Neural cell (in vitro differentiated cells): Measurements from ENCODE around the gene SLC9A7. TPM values are rescaled to one million over a fixed set of nuclear protein-coding genes. Genes with fewer than 3 reads are reported as not detected.

ENCODE experiments used
- H2AFZ ChIP-seq: fragments of 200-600, 300-800 bp; sonication (generic), shearing (Covaris generic); 2 replicates; pipeline ENCODE4 v1.6.0; 2014; ENCODE audit warnings: low read depth, mild to moderate bottlenecking, antibody characterized with exemption, low read length, moderate library complexity
- H3F3A ChIP-seq: fragments of 200-600 bp; shearing (Covaris generic); 2 replicates; pipeline ENCODE4 v1.6.1; 2016; ENCODE audit warnings: mild to moderate bottlenecking, moderate library complexity, mixed read lengths, antibody characterized with exemption, low read length; ENCODE audit not compliant: insufficient read depth, poor library complexity, severe bottlenecking
- H3K27ac ChIP-seq: fragments of 200-600, 300-800 bp; sonication (generic), shearing (Covaris generic); 2 replicates; pipeline ENCODE4 v1.5.1; 2014; ENCODE audit warnings: mild to moderate bottlenecking, low read length, moderate library complexity
- H3K27me3 ChIP-seq: fragments of 300-800, 200-600 bp; sonication (generic), shearing (Covaris generic); 2 replicates; pipeline ENCODE4 v1.6.0; 2014; ENCODE audit warnings: mild to moderate bottlenecking, low read depth, low read length, moderate library complexity; ENCODE audit not compliant: insufficient read depth
- H3K36me3 ChIP-seq: fragments of 300-800, 200-600 bp; sonication (generic), shearing (Covaris generic); 2 replicates; pipeline ENCODE4 v1.5.1; 2014; ENCODE audit warnings: mild to moderate bottlenecking, antibody characterized with exemption, low read length, moderate library complexity; ENCODE audit not compliant: insufficient read depth
- H3K4me2 ChIP-seq: fragments of 300-800, 200-600 bp; sonication (generic), shearing (Covaris generic); 2 replicates; pipeline ENCODE4 v1.6.0; 2014; ENCODE audit warnings: mild to moderate bottlenecking, low read length
- H3K4me3 ChIP-seq: fragments of 300-800, 200-600 bp; sonication (generic), shearing (Covaris generic); 2 replicates; pipeline ENCODE4 v1.5.1; 2014; ENCODE audit warnings: mild to moderate bottlenecking, low read length, moderate library complexity
- H3K79me2 ChIP-seq: fragments of 200-600 bp; shearing (Covaris generic); replicated peaks from 2 replicates; pipeline ENCODE4 v1.6.0; 2014; ENCODE audit warnings: mild to moderate bottlenecking, low read length, moderate library complexity; ENCODE audit not compliant: insufficient read depth
- H3K9ac ChIP-seq: fragments of 300-800, 200-600 bp; sonication (generic), shearing (Covaris generic); 2 replicates; pipeline ENCODE4 v1.6.1; 2016; ENCODE audit warnings: mild to moderate bottlenecking, low read length, mixed read lengths
- H3K9me2 ChIP-seq: fragments of 200-600 bp; shearing (Covaris generic); 2 replicates; pipeline ENCODE4 v1.6.1; 2016; ENCODE audit warnings: mild to moderate bottlenecking, low read length, mixed read lengths; ENCODE audit not compliant: insufficient read depth
- H3K9me3 ChIP-seq: fragments of 200-600, 300-800 bp; sonication (generic), shearing (Covaris generic); 2 replicates; pipeline ENCODE4 v1.6.1; 2016; ENCODE audit warnings: mild to moderate bottlenecking, mixed run types, low read length, moderate library complexity, mixed read lengths
- H4K20me1 ChIP-seq: fragments of 200-600 bp; shearing (Covaris generic); 2 replicates; pipeline ENCODE4 v1.6.1; 2016; ENCODE audit warnings: mild to moderate bottlenecking, mixed run types; ENCODE audit not compliant: insufficient read depth
- CTCF ChIP-seq: fragments of 450-650 bp; IDR thresholded peaks from 2 replicates; pipeline ENCODE4 v1.5.1; 2014; ENCODE audit warnings: antibody characterized with exemption, mild to moderate bottlenecking, moderate library complexity; ENCODE audit not compliant: poor library complexity, severe bottlenecking
- EP300 ChIP-seq: fragments of 450-650 bp; conservative IDR thresholded peaks from 2 replicates; pipeline ENCODE4 v1.6.1; 2014; ENCODE audit warnings: antibody characterized with exemption, mild to moderate bottlenecking, moderate library complexity; ENCODE audit not compliant: poor library complexity, severe bottlenecking
- EZH2 ChIP-seq: fragments of 200-600, 300-800 bp; shearing (Covaris generic), sonication (generic); IDR thresholded peaks from 2 replicates; pipeline ENCODE4 v1.6.1; 2014; ENCODE audit warnings: antibody characterized with exemption, low read length, borderline replicate concordance, mild to moderate bottlenecking; ENCODE audit not compliant: insufficient read depth, poor library complexity, severe bottlenecking
- MXI1 ChIP-seq: fragments of 450-650 bp; conservative IDR thresholded peaks from 2 replicates; pipeline ENCODE4 v1.6.1; 2014; ENCODE audit warnings: antibody characterized with exemption, mild to moderate bottlenecking; ENCODE audit not compliant: poor library complexity, severe bottlenecking
- POLR2AphosphoS5 ChIP-seq: IDR thresholded peaks from 2 replicates; pipeline ENCODE4 v1.6.1; 2012
- RAD21 ChIP-seq: fragments of 450-650 bp; conservative IDR thresholded peaks from 2 replicates; pipeline ENCODE4 v1.6.1; 2014; ENCODE audit warnings: antibody characterized with exemption, mild to moderate bottlenecking, moderate library complexity
- REST ChIP-seq: IDR thresholded peaks from 2 replicates; pipeline ENCODE4 v1.6.1; 2012; ENCODE audit warnings: borderline replicate concordance
- SMC3 ChIP-seq: fragments of 450-650 bp; conservative IDR thresholded peaks from 2 replicates; pipeline ENCODE4 v1.6.1; 2014; ENCODE audit warnings: antibody characterized with exemption, mild to moderate bottlenecking, moderate library complexity; ENCODE audit not compliant: poor library complexity
- TAF1 ChIP-seq: IDR thresholded peaks from 2 replicates; pipeline ENCODE4 v1.6.1; 2012; ENCODE audit warnings: low read depth
- polyA plus RNA-seq: library from polyadenylated mRNA; depleted of rRNA; stranded (reverse); fragments of >200 nt; gene quantifications from 2 replicates; pipeline ENCODE4 v1.2.3, GENCODE V29; 2014

SLC9A7 gene
- polyA plus RNA-seq, 1 donor from 2014 or later: 12.1 TPM

- no peak overlapping the region for H3K9ac ChIP-seq
- no peaks in the 10 kb centered on the region for H3K79me2 ChIP-seq
- no peaks in the 10 kb centered on the region for H3K9me2 ChIP-seq
- no peak for TF ChIP-seq CTCF
- TF ChIP-seq EZH2: no peak
- H3K27ac ChIP-seq: no peak overlapping the region
- H2AFZ ChIP-seq: no peak overlapping the region
- no peaks in the 10 kb centered on the region for H3K36me3 ChIP-seq
- H3K4me2 ChIP-seq: no peak overlapping the region
- no peaks in the 10 kb centered on the region for H4K20me1 ChIP-seq
- H3K9me3 ChIP-seq: no peaks in the 10 kb centered on the region
- no peaks in the 10 kb centered on the region for H3F3A ChIP-seq
- no peaks in the 10 kb centered on the region for H3K27me3 ChIP-seq
- H3K4me3 ChIP-seq: no peak overlapping the region
Measured at GRCh38 chrX:46735622-46736021, 23.3 kb downstream of the SLC9A7 start.

GRCh38 chrX:46733226-46733625, 25.7 kb downstream of the SLC9A7 start:
- Histone ChIP-seq H3K79me2 (no peaks in the 10 kb centered on the region), H3K9ac (no peak overlapping the region), H2AFZ (no peak overlapping the region), H3K27me3 (no peaks in the 10 kb centered on the region), H3K36me3 (no peaks in the 10 kb centered on the region), H3K4me2 (no peak overlapping the region), H4K20me1 (no peaks in the 10 kb centered on the region), H3K4me3 (no peak overlapping the region), H3K9me2 (no peaks in the 10 kb centered on the region), H3K27ac (no peak overlapping the region), H3F3A (no peaks in the 10 kb centered on the region), H3K9me3 (no peaks in the 10 kb centered on the region)
- TF ChIP-seq EP300 (no peak), MXI1 (no peak), POLR2AphosphoS5 (no peak), REST (no peak), SMC3 (no peak), RAD21 (no peak), CTCF (no peak), EZH2 (no peak), TAF1 (no peak)
